GM19372 (cell line): Measurements from ENCODE around the gene ZNF85.
"Not testable (repeated sequence)": the region's sequence is repeated elsewhere in the genome, so short reads cannot be mapped to it uniquely, and the experiment has no call there.

ENCODE experiments used
- ATAC-seq: cut with Tn5 transposase; IDR thresholded peaks from one replicate; pipeline ENCODE4 v1.9.1; 2021; ENCODE audit warnings: mild to moderate bottlenecking, low read depth, moderate library complexity; ENCODE audit not compliant: unreplicated experiment

Gene ZNF85

DNA sequence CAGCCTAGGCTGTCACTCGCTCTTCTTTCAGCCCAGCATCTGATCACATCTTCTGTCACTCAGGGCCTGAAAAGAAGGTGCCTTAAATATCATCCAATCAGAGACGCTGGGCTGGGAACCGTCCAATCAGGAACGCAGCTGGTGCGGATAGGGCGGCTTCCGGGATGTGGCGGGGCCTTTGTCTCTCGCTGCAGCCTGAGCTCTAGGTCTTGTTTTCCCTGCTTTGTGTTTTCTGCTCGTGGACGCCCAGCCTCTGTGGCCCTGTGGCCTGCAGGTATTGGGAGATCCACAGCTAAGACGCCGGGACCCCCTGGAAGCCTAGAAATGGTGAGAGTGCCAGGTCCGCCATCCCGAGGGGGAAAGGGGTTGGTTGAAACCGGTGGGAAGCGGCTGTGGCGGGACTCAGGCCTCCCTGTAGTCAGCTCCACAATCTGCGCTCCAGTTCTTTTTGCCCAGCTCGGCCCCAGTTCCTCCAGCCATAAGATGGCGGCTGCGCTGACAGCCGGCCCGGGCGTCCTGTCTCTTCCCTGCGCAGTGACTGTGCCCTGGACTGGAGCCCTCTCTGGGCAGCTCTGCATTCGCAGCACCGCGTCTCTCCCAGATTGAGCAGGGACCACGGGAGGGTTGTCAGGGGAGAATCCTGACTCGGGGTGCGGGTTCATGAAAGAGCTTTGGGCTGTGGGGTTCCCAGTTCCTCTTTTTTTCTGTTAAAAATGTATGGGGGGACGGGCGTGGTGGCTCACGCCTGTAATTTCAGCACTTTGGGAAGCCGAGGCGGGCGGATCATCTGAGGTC lies at the start of gene ZNF85:
ZNF85 (plus strand) TSS at position 175 of the 795 bp plus-strand sequence; CDS start at position 325, 150 bp downstream.
- ATAC-seq, result peak; percentile 86

DNA sequence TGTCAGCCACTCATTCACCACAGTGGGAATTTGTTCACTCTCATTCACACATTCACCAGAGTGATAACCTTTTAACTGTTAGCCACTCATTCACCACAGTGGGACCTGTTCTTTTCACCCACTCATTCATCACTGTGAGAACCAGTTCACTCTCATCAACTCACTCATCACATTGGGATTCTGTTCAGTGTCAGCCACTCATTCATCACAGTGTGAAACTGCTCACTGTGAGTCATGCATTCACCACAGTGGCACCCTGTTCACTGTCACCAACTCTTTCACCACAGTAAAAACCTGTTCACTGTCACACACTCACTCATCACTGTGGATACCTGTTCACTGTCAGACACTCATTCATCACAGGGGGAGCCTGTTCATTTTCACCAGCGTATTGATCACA lies 43.5 kb upstream of the ZNF85 start:
- ATAC-seq, result no peak

DNA sequence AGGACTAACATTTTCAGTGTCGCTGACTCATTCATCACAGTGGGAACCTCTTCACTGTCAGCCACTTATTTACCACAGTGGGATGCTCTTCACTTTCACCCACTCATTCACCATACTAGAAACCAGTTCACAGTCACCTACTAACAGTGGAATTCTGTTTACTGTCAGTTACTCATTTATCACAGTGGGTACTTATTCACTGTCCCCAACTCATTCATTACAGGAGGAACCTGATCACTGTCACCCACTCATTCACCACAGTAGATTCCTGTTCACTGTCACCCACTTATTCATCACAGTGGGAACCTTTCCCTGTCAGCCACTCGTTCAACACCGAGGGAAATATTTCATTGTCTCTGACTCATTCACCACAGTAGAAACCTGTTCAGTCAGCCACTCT lies 10.1 kb upstream of the ZNF85 start:
- ATAC-seq, result no peak

DNA sequence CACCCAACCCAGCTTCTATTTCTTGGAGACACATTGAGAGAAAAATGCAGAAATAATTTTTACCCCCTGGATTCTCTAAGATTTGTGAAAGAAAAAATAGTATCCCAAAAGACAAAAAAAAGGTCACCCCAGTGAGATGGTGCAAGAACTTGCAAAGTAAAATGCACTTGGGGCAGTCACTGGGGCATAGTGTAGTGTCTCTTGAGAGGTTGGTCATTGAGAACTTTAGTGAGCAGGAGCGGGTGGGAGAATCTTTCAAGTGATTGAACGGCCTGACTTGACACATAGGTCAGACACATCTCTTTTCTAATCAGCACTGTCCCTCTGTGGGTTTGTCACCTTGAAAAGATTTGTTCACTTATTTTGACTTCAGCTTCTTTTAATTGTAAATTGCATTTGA lies 2.4 kb downstream of the ZNF85 start:
- ATAC-seq, result no peak

DNA sequence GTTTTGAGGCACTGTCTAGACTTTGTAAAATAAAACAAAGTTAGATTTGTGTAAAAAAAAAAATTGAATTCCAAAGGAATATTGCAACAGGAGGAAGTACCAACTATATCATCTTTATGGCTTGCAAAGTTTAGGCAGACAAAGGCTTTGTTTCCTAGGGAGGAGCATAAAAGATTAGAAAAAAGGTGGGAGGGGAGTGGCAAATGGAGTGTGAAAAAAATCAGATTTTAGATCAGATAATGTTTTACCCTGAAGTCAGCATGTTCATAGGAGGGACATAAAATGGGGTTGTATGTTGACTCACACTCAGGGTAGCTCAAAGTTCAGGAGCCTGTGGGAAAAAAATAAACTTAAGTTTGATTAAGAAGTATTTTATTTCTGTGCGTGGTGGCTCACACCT lies 3.7 kb downstream of the ZNF85 start:
- ATAC-seq, result no peak

DNA sequence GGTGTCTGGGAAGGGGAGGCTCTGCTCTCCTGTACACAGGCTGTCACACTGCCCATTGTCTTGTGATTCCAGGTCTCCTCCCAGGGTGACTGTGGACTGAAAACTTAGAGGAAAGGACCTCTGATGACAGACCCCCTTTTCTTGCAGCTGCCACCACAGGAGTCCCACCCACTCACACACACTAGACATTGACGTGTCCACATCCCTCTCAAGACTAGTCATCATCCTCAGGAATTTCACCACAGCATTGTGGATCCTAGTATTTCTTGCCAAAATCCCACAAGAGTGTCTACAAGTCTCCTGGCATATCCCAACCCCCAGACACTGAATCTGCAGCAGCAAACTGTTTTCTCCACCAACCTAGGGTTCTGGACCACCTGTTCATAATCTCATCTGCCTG lies 5.3 kb downstream of the ZNF85 start:
- no peak for ATAC-seq

DNA sequence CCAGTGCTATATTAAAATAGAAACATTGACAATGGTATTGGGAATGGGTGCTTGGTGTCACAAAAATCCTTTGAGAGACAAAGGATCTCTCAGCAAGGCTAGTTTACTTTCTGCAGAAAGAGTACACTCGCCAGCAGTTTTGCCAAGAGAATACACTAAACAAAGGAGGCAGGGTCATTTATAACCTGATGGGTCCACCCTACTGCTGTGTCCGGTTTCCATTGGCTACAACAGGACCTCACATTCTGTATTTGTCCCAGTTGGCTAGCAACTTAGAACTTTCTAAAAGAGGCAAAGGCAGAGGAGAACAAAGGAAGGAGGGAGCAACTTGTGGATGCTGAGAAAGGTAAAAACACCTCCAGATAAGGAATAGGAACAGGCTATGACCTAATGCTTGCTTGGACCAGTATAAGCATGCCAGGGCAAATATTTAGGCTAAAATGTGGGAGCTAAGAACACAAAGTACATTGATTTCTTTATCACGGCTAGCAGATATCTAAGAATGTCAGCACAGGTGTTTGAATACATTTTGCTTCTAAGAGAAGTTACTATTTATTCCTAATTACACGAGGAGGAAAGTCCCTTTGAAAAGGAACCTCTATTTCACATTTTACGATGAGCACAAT lies 13.4 kb downstream of the ZNF85 start:
- ATAC-seq, result not testable (repeated sequence)

DNA sequence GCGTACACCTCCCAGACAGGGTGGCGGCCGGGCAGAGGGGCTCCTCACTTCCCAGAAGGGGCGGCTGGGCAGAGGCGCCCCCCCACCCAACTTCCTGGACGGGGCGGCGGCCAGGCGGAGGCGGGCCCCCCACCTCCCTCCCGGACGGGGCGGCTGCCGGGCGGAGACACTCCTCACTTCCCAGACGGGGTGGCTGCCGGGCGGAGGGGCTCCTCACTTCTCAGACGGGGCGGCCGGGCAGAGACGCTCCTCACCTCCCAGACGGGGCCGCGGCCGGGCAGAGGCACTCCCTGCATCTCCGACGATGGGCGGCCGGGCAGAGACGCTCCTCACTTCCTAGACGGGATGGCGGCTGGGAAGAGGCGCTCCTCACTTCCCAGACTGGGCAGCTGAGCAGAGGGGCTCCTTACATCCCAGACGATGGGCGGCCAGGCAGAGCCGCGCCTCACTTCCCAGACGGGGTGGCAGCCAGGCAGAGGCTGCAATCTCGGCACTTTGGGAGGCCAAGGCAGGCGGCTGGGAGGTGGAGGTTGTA lies 29.6 kb downstream of the ZNF85 start:
- not testable (repeated sequence) for ATAC-seq

DNA sequence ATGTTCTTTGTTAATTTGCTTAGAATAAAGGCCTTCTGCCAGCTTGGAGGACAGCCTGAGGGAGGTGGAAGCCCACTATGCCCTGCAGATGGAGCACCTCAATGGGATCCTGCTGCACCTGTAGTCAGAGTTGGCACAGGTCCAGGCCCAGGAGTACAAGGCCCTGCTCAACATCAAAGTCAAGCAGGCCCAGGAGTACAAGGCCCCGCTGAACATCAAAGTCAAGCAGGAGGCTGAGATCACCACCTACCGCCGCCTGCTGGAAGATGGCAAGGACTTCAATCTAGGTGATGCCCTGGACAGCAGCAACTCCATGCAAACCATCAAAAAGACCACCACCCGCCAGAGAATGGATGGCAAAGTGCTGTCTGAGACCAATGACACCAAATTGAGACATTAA lies 41.7 kb downstream of the ZNF85 start:
- no peak for ATAC-seq

DNA sequence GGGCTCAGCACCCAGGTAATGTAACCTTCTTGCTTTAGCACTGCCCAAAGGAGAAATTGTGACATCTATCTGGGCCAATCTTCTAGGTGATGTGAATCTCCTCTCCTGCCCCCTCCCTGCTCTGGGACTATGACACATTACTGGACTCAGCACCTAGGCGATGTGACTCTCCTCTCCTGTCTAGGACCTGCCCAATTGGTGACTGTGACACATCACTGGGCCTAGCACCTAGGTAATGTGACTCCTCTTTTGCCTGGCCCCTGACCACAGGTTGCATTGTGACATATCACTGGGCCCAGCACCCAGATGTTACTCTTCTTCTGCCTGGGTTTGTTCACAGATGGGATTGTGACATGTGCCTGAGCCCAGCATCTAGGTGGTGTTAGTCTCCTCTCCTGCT lies 45.0 kb downstream of the ZNF85 start:
- no peak for ATAC-seq

DNA sequence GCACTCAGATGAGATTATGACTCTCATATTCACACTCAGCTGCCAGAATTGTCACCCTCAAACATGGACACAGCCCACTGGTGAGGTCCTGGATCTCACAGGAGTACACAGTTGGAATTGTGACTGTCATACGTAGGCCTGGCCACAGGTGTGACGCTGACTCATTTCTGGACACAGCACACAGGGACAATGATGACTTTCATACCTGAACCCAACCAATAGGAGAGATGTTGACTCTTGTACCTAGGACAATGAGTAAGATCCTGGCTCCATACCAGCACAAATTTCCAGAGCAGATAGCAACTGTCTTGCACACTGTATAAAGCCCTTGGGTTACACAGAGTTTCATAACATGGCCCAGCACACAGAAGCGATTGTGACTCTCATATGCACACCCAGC lies 46.4 kb downstream of the ZNF85 start:
- ATAC-seq, result no peak

DNA sequence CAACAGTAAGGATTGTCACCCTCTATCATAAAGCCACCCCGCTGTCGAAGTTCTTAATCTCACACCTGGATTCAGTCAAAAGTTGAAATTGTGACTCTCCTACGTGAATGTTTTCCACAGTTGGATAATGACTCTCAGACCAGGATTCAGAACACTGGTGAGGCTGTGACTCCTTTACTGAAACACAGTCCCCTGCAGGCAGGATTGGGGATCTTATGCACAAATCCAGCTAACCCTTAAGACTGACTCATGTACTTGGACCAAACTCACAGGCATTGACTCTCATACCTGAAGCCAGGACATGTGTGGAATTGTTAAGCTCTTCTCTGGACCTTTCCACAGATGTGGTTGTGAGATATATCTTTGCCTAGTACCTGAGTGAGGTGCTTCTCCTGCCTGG lies 46.8 kb downstream of the ZNF85 start:
- no peak for ATAC-seq

DNA sequence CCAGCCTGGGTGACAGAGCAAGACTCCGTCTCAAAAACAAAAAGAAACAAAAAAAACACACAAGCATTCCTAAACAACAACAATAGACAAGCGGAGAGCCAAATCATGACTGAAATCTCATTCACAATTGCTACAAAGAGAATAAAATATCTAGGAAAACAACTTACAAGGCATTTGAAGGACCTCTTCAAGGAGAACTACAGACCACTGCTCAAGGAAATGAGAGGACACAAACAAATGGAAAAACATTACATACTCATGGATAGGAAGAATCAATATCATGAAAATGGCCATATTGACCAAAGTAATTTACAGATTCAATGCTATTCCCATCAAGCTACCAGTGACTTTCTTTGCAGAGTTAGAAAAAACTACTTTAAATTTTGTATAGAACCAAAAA lies 69.7 kb downstream of the ZNF85 start:
- ATAC-seq, result not testable (repeated sequence)

DNA sequence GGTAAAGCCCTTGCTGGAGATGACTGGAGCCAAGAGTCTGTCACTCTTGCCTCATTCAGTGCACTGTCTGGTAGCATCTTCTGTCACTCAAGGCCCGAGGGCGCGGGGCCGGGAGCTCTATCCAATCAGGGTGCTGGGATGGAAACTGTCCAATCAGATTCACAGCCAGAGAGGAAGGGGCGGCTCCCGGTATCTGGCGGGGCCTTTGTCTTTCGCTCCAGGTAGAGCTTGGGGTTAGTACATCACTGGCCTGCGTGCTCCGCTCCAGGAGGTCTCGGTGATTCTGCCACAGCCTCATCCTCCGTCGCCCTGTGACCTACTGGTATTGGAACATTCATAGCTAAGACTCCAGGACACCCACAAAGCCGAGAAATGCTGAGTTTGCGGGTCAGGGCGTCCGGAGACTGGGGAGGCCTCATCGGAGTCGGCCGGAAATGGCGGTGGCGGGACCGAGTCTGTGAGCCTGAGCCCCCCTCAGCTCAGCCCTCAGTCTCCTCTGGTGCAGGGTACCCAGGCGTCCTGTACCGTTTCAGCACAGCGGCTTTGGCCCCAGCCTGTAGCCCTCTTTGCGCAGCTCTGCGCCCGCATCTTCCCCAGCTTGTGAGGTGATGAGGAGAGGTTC lies 76.8 kb downstream of the ZNF85 start:
- ATAC-seq, result peak; percentile 93
